Brain microvascular endothelial cell (primary cell): Measurements from ENCODE around the gene KAT6B.

Experiments used
- DNase-seq: peaks from one replicate; pipeline ENCODE4 v3.0.0-alpha.2; 2020
- H3K27ac ChIP-seq: fragments of 250-450 bp; sonication (Bioruptor Pico); 2 replicates; pipeline ENCODE4 v1.5.1; 2020; ENCODE audit warnings: mild to moderate bottlenecking, moderate library complexity
- H3K27me3 ChIP-seq: fragments of 250-450 bp; sonication (Bioruptor Pico); replicated peaks from 2 replicates; pipeline ENCODE4 v1.5.1; 2020; ENCODE audit warnings: mild to moderate bottlenecking
- H3K36me3 ChIP-seq: fragments of 250-450 bp; sonication (Bioruptor Pico); replicated peaks from 2 replicates; pipeline ENCODE4 v1.5.1; 2020; ENCODE audit warnings: mild to moderate bottlenecking
- H3K4me3 ChIP-seq: 2 replicates; pipeline ENCODE4 v1.5.1; 2011; ENCODE audit warnings: low read depth, mild to moderate bottlenecking, control low read depth, low read length, moderate library complexity
- in situ Hi-C: cut with HindIII; loops from 2 replicates; pipeline ENCODE4 v1.10.0; 2017; ENCODE audit warnings: low sequenced_read_pairs, low pct_ligation_motif_present
- TF ChIP-seq, protein P1 (sequence below): IDR thresholded peaks from 2 replicates; pipeline ENCODE4 v1.5.1; 2011; ENCODE audit warnings: low read depth, mild to moderate bottlenecking, moderate library complexity, low read length, control low read depth, inconsistent platforms; ENCODE audit errors: missing control alignments

Gene KAT6B

GRCh38 chr10:74862625-74863024 is 36.2 kb downstream of the KAT6B start:
- no peak for DNase-seq
- H3K36me3 ChIP-seq = no peaks in the 10 kb centered on the region
- no peak overlapping the region for H3K27ac ChIP-seq
- TF ChIP-seq, protein P1, sequence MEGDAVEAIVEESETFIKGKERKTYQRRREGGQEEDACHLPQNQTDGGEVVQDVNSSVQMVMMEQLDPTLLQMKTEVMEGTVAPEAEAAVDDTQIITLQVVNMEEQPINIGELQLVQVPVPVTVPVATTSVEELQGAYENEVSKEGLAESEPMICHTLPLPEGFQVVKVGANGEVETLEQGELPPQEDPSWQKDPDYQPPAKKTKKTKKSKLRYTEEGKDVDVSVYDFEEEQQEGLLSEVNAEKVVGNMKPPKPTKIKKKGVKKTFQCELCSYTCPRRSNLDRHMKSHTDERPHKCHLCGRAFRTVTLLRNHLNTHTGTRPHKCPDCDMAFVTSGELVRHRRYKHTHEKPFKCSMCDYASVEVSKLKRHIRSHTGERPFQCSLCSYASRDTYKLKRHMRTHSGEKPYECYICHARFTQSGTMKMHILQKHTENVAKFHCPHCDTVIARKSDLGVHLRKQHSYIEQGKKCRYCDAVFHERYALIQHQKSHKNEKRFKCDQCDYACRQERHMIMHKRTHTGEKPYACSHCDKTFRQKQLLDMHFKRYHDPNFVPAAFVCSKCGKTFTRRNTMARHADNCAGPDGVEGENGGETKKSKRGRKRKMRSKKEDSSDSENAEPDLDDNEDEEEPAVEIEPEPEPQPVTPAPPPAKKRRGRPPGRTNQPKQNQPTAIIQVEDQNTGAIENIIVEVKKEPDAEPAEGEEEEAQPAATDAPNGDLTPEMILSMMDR = no peak
- in situ Hi-C loops = no loop called here
- H3K4me3 ChIP-seq = no peak overlapping the region
- no peaks in the 10 kb centered on the region for H3K27me3 ChIP-seq

- H3K27ac ChIP-seq = no peak overlapping the region
- TF ChIP-seq, protein P1 = no peak
- in situ Hi-C loops = no loop called here
Measured at GRCh38 chr10:74863551-74863950, 37.2 kb downstream of the KAT6B start.

GRCh38 chr10:74867351-74867750 is 41.0 kb downstream of the KAT6B start:
- Histone ChIP-seq H3K36me3 (no peaks in the 10 kb centered on the region), H3K27ac (no peak overlapping the region), H3K27me3 (no peaks in the 10 kb centered on the region), H3K4me3 (no peak overlapping the region)
- in situ Hi-C loops = no loop called here
- TF ChIP-seq, protein P1 = no peak
- DNase-seq = no peak

More at GRCh38 chr10:74863551-74863950, 37.2 kb downstream of the KAT6B start:
- DNase-seq = no peak
- Histone ChIP-seq H3K27me3 (no peaks in the 10 kb centered on the region), H3K4me3 (no peak overlapping the region), H3K36me3 (no peaks in the 10 kb centered on the region)

- in situ Hi-C loops = no loop called here
- no peaks in the 10 kb centered on the region for H3K27me3 ChIP-seq
- no peak overlapping the region for H3K4me3 ChIP-seq
- no peak overlapping the region for H3K27ac ChIP-seq
- no peak for DNase-seq
- TF ChIP-seq, protein P1 = no peak
- no peaks in the 10 kb centered on the region for H3K36me3 ChIP-seq
Measured at GRCh38 chr10:74868392-74868977, 42.1 kb downstream of the KAT6B start.

GRCh38 chr10:74869635-74870034 is 43.2 kb downstream of the KAT6B start:
- TF ChIP-seq, protein P1 = no peak
- in situ Hi-C loops = no loop called here
- no peak overlapping the region for H3K4me3 ChIP-seq
- H3K36me3 ChIP-seq = no peaks in the 10 kb centered on the region
- no peak overlapping the region for H3K27ac ChIP-seq
- no peak for DNase-seq
- H3K27me3 ChIP-seq = no peaks in the 10 kb centered on the region

- H3K27ac ChIP-seq = no peak overlapping the region
- in situ Hi-C loops = no loop called here
- no peak overlapping the region for H3K4me3 ChIP-seq
- no peaks in the 10 kb centered on the region for H3K36me3 ChIP-seq
- no peak for DNase-seq
- H3K27me3 ChIP-seq = no peaks in the 10 kb centered on the region
- TF ChIP-seq, protein P1 = no peak
Measured at GRCh38 chr10:74870191-74870590, 43.8 kb downstream of the KAT6B start.
